HG02571 (cell line): ENCODE measurements around the gene TPD52L1.

Experiments used
- ATAC-seq: cut with Tn5 transposase; IDR thresholded peaks from one replicate; pipeline ENCODE4 v1.9.1; 2021; ENCODE audit warnings: mild to moderate bottlenecking, moderate library complexity; ENCODE audit not compliant: unreplicated experiment

TPD52L1 gene

GRCh38 chr6:125302840-125303511, 149.4 kb downstream of the TPD52L1 start:
- ATAC-seq: no peak

GRCh38 chr6:125303512-125303854, 149.9 kb downstream of the TPD52L1 start:
- no peak for ATAC-seq

DNA sequence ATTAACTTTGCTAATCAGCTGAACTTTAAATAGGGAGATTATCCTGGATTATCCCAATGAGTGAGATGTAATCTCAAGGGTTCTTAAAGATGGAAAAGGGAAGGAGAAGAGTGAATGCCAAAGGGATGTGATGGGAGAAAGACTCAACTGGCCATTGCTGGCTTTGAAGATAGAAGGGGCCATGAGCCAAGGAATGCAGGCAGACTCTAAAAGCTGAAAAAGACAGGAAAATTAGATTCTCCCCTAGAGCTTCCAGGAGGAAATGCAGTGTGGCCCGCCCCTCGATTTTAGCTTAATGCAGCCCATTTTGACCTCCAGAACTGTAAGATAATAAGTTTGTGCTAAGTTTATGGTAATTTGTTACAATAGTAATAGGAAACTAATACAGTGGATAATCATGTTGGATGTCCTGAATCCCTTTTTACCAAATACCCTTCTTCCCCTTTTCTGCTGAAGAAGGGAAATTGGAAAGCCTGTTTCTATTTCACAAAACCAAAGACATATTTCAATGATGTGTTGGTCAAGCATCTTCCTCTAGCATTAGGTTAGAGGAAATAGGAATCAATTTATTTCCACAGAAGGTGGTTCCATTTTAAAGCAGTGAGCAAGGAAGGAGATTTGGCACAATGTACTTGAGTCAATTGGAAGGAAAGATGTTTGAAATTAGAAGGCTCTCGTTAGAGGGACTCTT, 151.5 kb downstream of the TPD52L1 start:
- ATAC-seq: no peak

GRCh38 chr6:125306756-125307149, 153.2 kb downstream of the TPD52L1 start:
- ATAC-seq: no peak

DNA sequence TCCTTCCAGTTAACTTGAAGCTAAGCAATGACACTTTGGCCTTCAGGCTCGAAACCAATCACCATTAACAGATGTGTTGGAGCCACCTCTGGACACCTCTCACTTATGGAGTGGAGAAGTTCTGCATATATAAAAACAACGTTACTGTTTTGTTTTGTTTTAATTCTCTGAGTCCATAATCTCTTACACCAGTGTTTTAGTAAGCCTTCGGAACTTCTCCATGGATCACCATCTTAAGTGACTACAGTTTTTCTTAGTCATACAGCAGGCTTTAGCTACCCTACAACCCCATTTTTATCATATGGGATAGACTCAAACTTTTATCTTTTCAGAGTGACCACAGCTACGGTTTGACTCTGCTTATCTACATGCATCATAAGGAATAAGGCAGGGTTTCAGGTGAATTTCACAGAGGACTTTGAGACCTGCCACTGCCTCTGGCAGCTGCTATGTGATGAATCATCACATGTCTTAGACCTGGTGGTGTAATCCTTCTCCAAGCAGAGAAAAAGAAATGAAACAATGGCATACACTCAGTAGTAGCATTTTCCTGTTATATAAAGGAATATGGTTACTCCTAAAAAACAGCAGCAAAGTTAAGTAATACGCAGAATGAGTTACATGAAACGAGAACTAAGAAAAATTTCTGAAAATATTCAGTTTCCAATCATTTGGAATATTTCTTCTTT, 153.7 kb downstream of the TPD52L1 start:
- no peak for ATAC-seq

DNA sequence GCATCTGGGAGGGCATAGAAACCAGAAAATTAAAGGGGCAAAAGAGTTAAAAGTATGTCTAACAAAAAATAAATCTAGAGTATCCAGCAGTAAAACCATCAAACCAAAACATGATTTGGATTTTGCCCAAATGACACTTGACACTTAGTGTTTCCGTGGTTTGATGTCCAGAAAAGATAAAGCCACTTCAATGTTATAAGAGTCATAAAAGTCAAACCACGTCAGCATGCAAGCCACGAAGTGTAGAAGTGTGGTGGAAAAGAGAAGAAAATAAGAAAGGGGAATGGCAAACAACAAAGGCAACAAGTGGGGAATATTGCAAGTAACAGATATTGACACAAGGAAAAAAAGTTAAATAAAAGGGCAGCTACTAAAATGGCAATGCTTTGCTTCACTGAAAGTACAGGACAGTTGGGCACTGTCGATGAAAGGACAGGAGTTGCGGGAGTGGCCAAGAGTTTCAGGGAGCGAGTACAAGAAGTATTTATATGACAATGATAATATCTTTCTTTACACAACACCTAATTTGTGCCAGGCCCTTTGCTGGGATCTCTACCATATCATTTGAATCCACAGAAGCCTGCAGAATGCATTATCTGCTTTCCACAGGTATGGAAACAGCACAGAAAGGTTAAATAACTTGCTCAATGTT, 154.5 kb downstream of the TPD52L1 start:
- no peak for ATAC-seq

- peak; percentile 79 for ATAC-seq
Measured at GRCh38 chr6:125310994-125311649, 157.5 kb downstream of the TPD52L1 start.

DNA sequence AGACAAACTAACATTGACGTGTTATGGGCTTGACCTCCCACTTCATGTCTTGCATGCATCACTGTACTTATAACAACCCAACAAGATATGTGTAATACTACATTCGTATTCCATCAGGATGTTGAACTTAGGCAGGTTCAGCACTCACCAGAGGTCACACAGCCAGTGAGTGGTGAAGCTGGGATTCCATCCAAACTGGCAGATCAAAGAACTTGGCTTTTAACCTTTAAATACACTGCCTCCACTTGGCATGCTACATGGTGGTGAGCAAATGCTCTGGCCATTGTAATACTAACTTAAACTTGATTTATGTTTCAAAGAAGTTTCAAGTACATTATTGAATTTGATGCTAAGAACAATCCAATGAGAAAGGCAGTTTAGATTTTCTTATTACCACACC, 158.9 kb downstream of the TPD52L1 start:
- ATAC-seq: no peak

DNA sequence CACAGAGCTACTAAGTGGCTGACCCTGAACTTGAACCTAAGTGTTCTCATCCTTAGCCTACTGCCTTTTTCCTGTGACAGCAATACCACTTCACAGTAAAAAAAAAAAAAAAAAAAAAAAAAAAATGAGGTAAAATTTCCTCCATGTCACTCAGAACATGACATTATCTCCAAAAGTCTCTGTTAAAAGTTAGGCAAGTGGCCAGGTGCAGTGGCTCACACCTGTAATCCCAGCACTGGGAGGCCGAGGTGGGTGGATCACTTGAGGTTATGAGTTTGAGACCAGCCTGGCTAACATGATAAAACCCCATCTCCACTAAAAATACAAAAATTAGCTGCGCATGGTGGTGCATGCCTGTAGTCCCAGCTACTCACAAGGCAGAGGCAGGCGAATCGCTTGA, 159.4 kb downstream of the TPD52L1 start:
- ATAC-seq: no peak
